Measurements from ENCODE around the gene ZNF2.
"Not testable (repeated sequence)": the region's sequence is repeated elsewhere in the genome, so short reads cannot be mapped to it uniquely, and the experiment has no call there.

Gene ZNF2

DNA sequence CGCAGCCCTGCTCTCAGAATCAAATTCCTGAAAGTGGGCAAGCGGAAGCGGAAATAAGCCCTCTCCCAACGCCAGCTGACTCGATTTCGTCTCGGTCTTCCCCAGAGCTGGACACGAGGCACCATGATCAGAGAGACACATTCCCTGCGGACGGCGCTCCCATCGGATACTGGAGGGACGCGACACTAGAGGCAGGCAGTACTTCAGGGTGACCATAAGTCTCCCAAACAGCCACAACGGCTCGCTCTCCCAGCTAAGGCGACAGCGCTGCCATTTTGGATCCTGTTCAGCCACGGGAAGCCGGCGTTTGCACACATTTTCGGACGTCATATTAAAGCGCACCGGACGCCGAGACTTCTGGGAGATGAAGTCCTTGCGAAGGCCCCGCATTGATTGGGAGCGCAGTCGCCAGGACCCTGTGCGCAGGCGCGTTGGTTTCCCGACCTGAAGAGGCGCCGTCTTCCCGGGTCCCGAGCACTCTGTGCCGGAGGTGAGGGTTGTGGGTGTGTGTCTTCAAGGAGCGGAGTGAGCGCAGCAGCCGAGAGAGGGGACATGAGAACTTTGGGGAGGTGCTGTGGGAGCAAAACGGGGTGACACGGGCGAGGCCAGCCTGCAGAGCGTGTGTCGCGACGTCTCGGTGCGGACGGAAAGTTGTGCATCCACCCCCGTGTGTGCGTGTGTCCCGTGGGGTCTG, at the start of gene ZNF2:
ZNF2 (plus strand) TSS at position 439 of the 694 bp plus-strand sequence. CDS start 10,418 bp downstream, outside the sequence.
- peak; percentile 89 for DNase-seq (ENCODE audit: low read depth)

DNA sequence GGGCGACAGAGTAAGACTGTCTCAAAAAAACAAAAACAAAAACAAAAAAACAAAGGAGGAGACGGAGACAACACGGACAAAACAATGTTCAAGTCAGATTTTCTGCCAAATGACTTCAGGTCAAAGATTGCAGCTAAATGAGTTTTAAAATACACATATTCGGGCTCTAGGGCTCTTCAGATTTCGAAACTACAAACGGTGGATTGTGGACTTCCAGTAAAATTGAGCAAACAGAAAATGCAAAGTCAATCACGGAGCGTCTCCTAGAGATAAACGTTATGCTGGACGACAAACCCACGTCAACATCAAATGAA, 44.6 kb upstream of the ZNF2 start:
- DNase-seq (ENCODE audit: low read depth): no peak

GRCh38 chr2:95121407-95122196, 44.0 kb upstream of the ZNF2 start, which contains the start of gene MRPS5:
Gene MRPS5 (minus strand): TSS chr2:95121808. CDS start chr2:95121791, 17 bp downstream.
- DNase-seq (ENCODE audit: low read depth): no peak

DNA sequence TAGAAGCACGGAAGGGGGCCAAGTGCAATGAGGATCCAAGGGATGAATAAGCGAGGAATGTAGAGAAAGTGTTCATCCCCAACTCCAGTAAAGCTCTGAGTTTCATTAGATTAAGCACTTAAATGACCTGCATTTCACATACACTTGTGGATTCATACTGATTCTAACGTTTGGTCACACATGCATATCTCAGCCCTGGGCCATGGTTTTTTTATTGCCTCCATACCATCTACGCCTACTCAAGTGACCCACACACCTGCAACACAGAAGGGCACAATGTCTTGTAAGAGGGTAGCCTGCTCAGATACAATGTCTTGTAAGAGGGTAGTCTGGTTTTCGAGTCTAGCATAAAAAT, 43.4 kb upstream of the ZNF2 start:
- no peak for DNase-seq (ENCODE audit: low read depth)

DNA sequence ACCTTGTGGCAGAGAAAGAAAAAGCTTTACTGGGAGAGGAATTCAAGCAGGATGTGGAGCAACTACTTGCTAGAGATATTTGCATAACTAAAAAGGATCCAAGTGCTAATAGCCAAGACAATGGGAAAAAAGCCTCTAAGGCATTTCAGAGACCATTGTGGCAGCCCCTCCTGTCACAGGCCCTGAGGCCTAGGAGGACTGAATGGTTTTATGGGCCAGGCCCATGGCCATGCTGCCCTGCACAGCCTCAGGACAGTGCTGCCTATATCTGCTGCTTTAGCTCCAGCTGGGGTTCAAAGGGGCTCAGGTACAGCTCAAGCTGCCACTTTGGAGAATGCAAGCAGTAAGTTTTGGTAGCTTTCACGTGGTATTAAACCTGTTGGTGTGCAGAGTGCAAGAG, 26.9 kb upstream of the ZNF2 start:
- no peak for DNase-seq (ENCODE audit: low read depth)

- DNase-seq (ENCODE audit: low read depth): no peak
Observed at GRCh38 chr2:95143838-95144237, 21.8 kb upstream of the ZNF2 start.

DNA sequence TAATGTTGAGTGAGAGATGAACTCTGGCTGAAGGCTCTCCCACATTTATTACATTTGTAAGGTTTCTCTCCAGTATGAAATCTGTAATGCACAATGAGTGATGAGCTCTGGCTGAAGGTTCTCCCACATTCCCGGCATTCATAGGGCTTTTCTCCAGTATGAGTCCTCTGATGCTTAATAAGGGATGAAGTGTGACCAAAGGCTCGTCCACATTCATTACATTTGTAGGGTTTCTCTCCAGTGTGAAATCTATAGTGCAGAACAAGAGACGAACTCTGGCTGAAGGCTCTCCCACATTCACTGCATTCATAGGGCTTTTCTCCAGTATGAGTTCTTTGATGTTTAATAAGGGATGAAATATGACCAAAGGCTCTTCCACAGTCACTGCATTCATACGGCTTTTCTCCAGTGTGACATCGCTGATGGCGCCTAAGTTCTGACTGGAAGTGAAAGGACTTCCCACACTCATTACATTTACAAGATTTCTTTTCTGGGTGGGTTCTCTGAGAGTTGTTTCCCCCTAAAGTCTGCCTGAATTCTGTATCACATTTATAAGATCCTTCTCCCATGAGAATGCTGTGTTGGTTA, 16.1 kb upstream of the ZNF2 start:
- no peak for DNase-seq (ENCODE audit: low read depth)

GRCh38 chr2:95158441-95158840, 7.2 kb upstream of the ZNF2 start:
- no peak for DNase-seq (ENCODE audit: low read depth)

DNA sequence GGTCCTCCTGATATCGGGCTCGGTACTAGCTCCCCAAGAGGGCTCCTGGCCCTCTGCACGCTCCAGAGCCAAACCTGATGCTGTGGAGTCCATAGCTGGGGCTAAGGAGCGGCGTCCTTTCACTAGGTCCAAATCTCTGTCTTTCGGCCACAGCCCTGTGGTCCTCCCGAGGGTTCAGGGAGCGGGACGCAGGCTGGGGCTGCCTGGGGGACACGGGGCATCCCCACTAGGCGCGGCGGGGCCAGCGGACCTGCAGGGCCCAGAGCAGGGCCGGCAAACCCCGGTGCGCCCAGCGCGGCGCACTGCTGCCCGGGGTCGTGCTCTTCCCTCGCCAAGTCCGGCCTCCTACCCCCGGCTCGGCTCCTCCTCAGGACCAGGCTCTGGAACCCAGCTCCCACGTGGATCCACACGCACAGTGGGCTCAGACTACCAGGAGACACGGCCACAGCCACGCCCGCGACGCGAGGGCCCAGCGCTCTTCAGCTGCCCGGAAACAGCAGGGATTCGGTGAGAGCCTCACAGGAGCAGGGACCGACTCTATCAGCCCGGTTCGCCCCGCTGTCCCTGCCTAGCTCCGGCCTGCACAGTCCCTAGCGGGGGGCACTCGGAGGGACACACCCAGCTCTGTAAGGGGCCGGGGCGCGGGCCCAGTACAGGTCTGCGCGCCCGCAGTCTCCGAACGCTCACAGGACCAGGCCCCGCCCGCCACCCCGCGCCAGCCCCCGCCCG, 6.6 kb upstream of the ZNF2 start:
- no peak for DNase-seq (ENCODE audit: low read depth)

DNA sequence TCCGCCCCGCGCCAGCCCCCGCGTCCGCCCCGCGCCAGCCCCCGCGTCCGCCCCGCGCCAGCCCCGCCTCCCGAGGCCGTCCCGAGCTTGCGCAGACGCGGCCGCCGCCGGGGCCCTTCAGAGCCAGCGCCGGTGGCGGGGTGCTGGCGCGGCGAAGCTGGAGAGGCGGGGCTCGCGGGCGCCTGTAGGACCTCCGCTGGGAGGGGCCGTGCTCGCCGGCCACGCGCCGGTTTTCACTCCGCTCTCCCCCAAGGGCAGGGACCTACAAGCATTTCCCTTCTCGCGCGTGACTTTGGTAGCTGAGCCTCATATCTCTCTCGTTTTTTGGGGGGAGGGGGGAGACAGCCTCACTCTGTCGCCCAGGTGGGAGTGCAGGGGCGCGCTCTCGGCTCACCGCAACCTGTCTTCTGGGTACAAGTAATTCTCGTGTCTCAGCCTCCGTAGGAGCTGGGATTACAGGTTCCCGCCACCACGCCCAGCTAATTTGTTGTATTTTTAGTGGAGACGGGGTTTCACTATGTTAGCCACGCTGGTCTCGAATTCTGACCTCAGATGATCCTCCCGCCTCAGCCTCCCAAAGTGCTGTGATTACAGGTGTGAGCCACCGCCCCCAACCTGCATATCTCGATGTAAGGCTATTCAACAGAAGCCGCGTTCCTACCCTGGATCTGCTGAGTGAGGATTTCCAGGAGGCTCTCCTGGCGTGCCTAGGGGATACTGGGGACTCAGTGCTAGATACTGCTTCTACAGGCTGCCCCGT, 5.7 kb upstream of the ZNF2 start, which contains the start of gene ZNF514:
ZNF514 (minus strand) TSS at position 159 of the 760 bp plus-strand sequence. CDS start 6,595 bp downstream, outside the sequence.
- DNase-seq (ENCODE audit: low read depth): peak; percentile 31

DNA sequence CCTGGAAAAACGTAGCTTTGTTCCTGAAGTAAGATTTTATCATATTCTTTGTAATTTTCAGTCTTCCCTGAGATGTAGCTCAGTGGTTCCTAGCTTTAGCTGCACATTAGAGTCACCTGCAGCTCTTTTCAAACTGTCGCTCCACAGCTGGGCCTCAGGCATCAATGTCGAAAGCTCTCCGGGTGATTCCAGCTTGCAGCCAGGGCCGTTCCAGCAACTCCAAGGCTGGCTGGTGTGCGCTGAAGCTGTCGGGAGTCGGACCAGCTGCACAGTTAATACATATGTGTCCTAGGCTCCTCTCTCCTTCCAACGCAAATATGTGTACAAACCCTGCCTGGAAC, 609 bp upstream of the ZNF2 start:
- DNase-seq (ENCODE audit: low read depth): no peak

DNA sequence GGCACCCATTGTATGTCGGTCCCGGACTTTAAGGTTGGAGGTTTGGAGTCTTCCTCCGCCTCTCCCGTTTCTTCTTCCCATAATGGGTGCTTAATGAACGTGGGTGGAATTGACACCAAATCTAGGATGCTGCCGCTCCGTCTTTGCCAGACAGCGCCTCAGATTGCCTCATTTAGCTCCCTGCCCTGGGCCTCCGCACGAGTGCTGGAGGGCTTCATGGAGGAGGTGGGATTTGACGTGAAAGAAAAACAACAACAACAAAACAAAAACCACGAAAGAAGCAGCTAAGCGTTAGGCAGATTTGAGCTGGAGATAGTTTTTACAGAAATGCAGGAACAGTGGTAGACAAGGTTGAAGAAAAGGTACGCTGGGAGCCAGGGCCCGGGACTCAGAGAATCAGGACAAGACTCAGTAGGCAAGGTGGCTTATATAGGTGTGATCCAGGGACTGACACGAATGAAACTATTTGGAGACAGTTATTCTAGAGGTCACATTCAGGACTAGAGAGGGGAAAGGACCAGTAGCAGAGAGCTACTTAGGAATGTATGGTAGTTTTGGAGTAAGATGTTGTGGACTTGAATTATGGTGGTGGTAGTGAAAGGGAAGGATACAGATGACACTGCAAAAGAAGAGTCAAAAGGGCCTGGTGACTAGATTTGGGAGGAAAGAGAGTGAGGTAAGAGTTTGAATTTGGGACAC, 605 bp downstream of the ZNF2 start:
- no peak for DNase-seq (ENCODE audit: low read depth)

- DNase-seq (ENCODE audit: low read depth): no peak
Observed at GRCh38 chr2:95171902-95172301, 6.3 kb downstream of the ZNF2 start.

DNA sequence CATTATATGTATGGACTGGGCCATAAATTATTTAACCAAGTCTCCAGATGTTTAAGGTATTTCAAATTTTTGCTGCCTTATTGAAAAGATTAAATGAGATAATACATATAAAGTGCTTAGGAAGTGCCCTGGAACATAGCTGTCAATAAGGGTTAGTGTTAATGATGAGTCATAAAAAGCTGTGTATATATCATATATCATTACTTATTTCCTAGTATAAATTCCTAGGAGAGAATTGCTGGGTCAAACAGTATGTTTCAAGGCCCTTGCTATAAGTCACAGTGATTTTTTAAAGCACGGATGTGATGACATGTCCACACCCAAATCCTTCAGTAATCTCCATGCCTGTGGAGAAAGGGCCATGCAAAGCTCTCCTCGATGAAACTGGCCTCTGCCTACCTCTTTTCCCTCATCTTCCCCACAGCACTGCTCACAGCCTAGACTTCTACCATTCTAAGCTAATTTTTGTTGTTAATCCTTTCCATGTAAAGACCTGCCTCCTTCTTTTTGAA, 8.5 kb downstream of the ZNF2 start:
- no peak for DNase-seq (ENCODE audit: low read depth)

DNA sequence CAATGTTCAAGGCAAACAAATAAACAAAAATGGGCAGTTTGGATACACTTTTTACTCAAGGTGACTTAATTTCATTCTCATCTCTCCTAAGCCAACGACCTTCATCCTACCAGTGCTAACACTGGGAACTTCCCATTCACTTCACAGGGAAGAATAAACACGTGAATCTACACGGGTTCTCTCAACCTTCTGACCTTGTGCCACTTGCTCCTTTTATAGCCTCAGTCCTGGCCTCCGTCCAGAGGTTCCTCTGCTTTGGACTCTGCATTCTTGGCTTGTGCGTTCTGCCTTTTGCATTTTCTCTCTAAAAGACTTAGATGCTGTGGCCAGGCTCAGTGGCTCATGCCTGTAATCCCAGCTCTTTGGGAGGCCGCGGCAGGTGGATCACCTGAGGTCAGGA, 13.8 kb downstream of the ZNF2 start:
- DNase-seq (ENCODE audit: low read depth): no peak

- no peak for DNase-seq (ENCODE audit: low read depth)
Observed at GRCh38 chr2:95181774-95182173, 16.2 kb downstream of the ZNF2 start.

- no peak for DNase-seq (ENCODE audit: low read depth)
Observed at GRCh38 chr2:95185197-95185596, 19.6 kb downstream of the ZNF2 start.

- DNase-seq (ENCODE audit: low read depth): no peak
Observed at GRCh38 chr2:95185973-95186372, 20.4 kb downstream of the ZNF2 start.

- not testable (repeated sequence) for DNase-seq (ENCODE audit: low read depth)
Observed at GRCh38 chr2:95192956-95193355, 27.3 kb downstream of the ZNF2 start.

GRCh38 chr2:95203911-95204310, 38.3 kb downstream of the ZNF2 start:
- no peak for DNase-seq (ENCODE audit: low read depth)

DNA sequence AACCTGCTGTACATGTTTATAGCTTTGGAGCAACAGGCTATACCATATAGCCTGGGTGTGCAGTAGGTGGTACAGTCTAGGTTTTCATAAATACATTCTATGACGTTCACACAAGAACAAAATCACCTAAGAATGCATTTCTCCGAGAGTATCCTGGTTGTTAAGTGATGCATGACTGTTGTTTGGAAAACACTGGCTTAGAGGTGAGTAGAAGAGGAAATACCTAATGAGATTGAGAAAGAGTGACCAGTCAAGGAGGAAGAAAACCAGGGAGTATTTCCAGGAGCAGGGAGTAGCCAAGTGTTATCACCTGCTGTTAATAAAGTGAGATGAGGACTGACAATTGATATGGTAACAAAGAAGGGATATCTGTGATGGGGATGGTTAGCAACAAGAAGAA, 38.8 kb downstream of the ZNF2 start:
- DNase-seq (ENCODE audit: low read depth): no peak

All from non-pigmented ciliary epithelial cell (primary cell).